ENCODE measurements around the gene LYL1. TPM values are rescaled to one million over a fixed set of nuclear protein-coding genes. Genes with fewer than 3 reads are reported as not detected.

The LYL1 gene
- total and polyA plus RNA-seq, 11 donors = 5.2 to 19.1 (median 8.3) TPM

DNA sequence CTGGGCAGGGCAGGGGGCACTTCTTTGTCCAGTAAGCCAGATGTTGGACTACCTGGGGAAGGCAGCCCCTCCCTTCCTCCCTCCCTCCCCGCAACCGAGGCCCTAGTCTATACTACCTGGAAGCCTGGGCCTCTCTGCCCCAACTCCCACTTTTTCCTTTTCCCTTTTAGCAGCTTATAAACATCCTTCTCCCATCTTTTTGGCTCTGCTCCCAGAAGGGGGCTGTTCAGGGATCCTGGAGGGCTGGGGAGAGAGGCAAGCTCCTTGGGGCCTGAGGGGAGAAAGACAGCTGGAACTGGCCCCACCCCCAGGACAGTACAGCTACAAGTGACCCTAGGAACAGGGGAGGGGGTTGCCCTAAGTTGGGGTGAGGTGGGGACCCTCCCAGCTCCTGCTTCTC lies 44.9 kb downstream of the LYL1 start:
- H3K36me3 ChIP-seq = no peaks in the 10 kb centered on the region
- no peaks in the 10 kb centered on the region for H3K27me3 ChIP-seq
- no peaks in the 10 kb centered on the region for H3K9me3 ChIP-seq
- peaks cover 26 to 100% (median 98%) of the 10 kb centered on the region in 12 donors for H3K4me1 ChIP-seq
- intact Hi-C loops (cut with DNase I) = loop anchor here in 3 of 10 donors (5.0 kb wide), 2 partner anchors 35 to 60 kb away; partner anchors contain the start of gene NFIX (in 1 of the 3)
- peak in 1 of 5 donors; percentile 32 for DNase-seq
- TF ChIP-seq CTCF (IDR thresholded peaks at IDR 0.05) = no peak
- no peak overlapping the region for H3K4me3 ChIP-seq
- WGBS, 4 donors = 52 to 78% (median 63%) methylated on average over 2 of the region's 2 CpGs
- H3K27ac ChIP-seq = peak overlapping the region; percentile 90 to 99 (median 97)
- no peak for ATAC-seq

DNA sequence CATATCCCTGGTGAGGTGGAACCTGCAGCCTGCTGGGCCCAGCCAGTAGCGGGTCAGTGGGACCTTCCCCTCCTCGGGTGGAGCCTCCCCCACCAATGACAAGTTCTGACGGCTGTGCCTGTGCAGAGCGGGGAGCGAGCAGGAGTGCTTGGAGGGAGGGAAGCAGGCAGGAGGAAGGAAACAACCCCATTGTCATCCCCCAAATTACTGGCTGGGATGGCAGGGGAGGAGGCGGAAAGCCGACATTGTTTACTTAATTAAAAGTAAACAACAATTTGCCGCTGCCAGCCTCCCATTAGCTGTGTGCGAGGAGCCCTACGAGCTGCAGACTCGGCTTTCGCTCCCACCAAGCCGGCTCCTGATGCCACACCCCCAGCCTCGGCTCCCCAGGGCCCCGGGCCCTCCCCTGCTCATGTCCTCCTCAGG lies 45.5 kb downstream of the LYL1 start:
- Histone ChIP-seq H3K27me3 (no peaks in the 10 kb centered on the region), H3K27ac (peak overlapping the region; percentile 90 to 99 (median 97)), H3K4me3 (peak overlapping the region in 1 of 12 donors; percentile 16), H3K4me1 (peaks cover 29 to 100% (median 98%) of the 10 kb centered on the region in 12 donors), H3K9me3 (no peaks in the 10 kb centered on the region), H3K36me3 (no peaks in the 10 kb centered on the region)
- WGBS, 4 donors = 44 to 64% (median 46%) methylated on average over 12 to 15 of the region's 15 CpGs
- intact Hi-C loops (cut with DNase I) = loop anchor here in 3 of 10 donors (5.0 kb wide), 2 partner anchors 35 to 60 kb away; partner anchors contain the start of gene NFIX (in 1 of the 3)
- no peak for ATAC-seq
- DNase-seq = peak in 1 of 5 donors; percentile 22
- TF ChIP-seq CTCF (IDR thresholded peaks at IDR 0.05) = no peak

GRCh38 chr19:13056052-13056660 lies 46.5 kb downstream of the LYL1 start:
- ATAC-seq = peak in 1 of 4 donors; percentile 4
- TF ChIP-seq CTCF (IDR thresholded peaks at IDR 0.05) (no peak), POLR2A (IDR thresholded peaks at IDR 0.05) (peak in 1 of 2 donors; percentile 53)
- intact Hi-C loops (cut with DNase I) = loop anchor here in 3 of 10 donors (5.0 kb wide), 2 partner anchors 36 to 59 kb away; partner anchors contain the start of gene NFIX (in 1 of the 3)

More at GRCh38 chr19:13056052-13056660, 46.5 kb downstream of the LYL1 start:
- WGBS, 4 donors = 36 to 56% (median 50%) methylated on average over 6 to 17 of the region's 17 CpGs
- DNase-seq = peak in 4 of 5 donors; percentile 66 to 71 (median 70)
- H3K4me3 ChIP-seq = peak overlapping the region in 10 of 12 donors; percentile 4 to 37 (median 16)
- no peaks in the 10 kb centered on the region for H3K36me3 ChIP-seq
- H3K27ac ChIP-seq = peak overlapping the region; percentile 90 to 99 (median 97)
- no peaks in the 10 kb centered on the region for H3K27me3 ChIP-seq
- H3K4me1 ChIP-seq = peaks cover 33 to 100% (median 100%) of the 10 kb centered on the region in 12 donors
- no peaks in the 10 kb centered on the region for H3K9me3 ChIP-seq
